HepG2 (cell line): ENCODE data around the gene DPM2. TPM values are rescaled to one million over a fixed set of nuclear protein-coding genes. Genes with fewer than 3 reads are reported as not detected.
A peak's percentile ranks its signal among the peaks of the same experiment; 100 is the strongest.

Source experiments
- AFF4 ChIP-seq: sonication (generic); formaldehyde crosslinking; IDR thresholded peaks from 2 replicates; pipeline ENCODE4 v1.4.0; 2020; ENCODE audit warnings: missing genetic modification reagents
- AHR ChIP-seq: IDR thresholded peaks from 2 replicates; pipeline ENCODE4 v1.6.1; 2018; ENCODE audit warnings: missing genetic modification reagents, missing compliant biosample characterization
- ASH2L ChIP-seq: fragments of 300-600, 200-600 bp; sonication (generic); IDR thresholded peaks from 2 replicates; pipeline ENCODE4 v1.7.0; 2017; ENCODE audit warnings: low read depth, mild to moderate bottlenecking, moderate library complexity, mixed read lengths, low read length; ENCODE audit not compliant: insufficient read length
- HMG20A ChIP-seq: IDR thresholded peaks from 2 replicates; pipeline ENCODE4 v1.6.1; 2016; ENCODE audit warnings: borderline replicate concordance
- KAT2B ChIP-seq: fragments of 150-350 bp; IDR thresholded peaks from 2 replicates; pipeline ENCODE4 v1.6.1; 2014; ENCODE audit warnings: low read depth, low read length, borderline replicate concordance
- KLF11 ChIP-seq: IDR thresholded peaks from 2 replicates; pipeline ENCODE4 v1.6.1; 2016; ENCODE audit warnings: missing compliant biosample characterization
- MAX ChIP-seq: IDR thresholded peaks from 2 replicates; pipeline ENCODE4 v1.6.1; 2012; ENCODE audit warnings: inconsistent platforms
- RNF219 ChIP-seq: sonication (generic); formaldehyde crosslinking; IDR thresholded peaks from 2 replicates; pipeline ENCODE4 v1.5.0; 2020; ENCODE audit warnings: mild to moderate bottlenecking, missing genetic modification reagents
- RXRA ChIP-seq: sonication (generic); formaldehyde crosslinking; IDR thresholded peaks from 2 replicates; pipeline ENCODE4 v1.5.1; 2020; ENCODE audit warnings: missing genetic modification reagents
- TEAD2 ChIP-seq: sonication (generic); formaldehyde crosslinking; IDR thresholded peaks from 2 replicates; pipeline ENCODE4 v1.9.0; 2021; ENCODE audit warnings: missing genetic modification reagents
- THAP11 ChIP-seq: IDR thresholded peaks from 2 replicates; pipeline ENCODE4 v1.6.1; 2016; ENCODE audit warnings: missing biosample characterization, missing genetic modification reagents
- ZNF646 ChIP-seq: sonication (generic); formaldehyde crosslinking; IDR thresholded peaks from 2 replicates; pipeline ENCODE4 v1.9.0; 2021; ENCODE audit warnings: mild to moderate bottlenecking, missing genetic modification reagents
- ZNF687 ChIP-seq: sonication (generic); formaldehyde crosslinking; IDR thresholded peaks from 2 replicates; pipeline ENCODE4 v1.5.1; 2020; ENCODE audit warnings: mild to moderate bottlenecking, missing genetic modification reagents, moderate library complexity
- polyA plus RNA-seq, 8 experiments: library from polyadenylated mRNA; depleted of rRNA in 3 of 8; stranded (reverse) in 7 of 8; unstranded in 1 of 8; fragments of >200 nt; fragmentation: Illumina TruSeq in 4 of 8; extraction: Trizol in 4 of 8; gene quantifications; 2 replicates each; pipeline versions ENCODE4 v1.2.1 to v1.2.3, GENCODE V29; 2011 to 2016; ENCODE audit warnings: low read depth in 4 of 8, missing spikeins in 1 of 8, mixed read lengths in 1 of 8; ENCODE audit not compliant: insufficient read depth in 1 of 8
- total RNA-seq, 5 experiments: library from RNA; depleted of rRNA; stranded (reverse); fragments of >200 nt; fragmentation: Illumina TruSeq; extraction: Trizol; gene quantifications; 2 replicates each; pipeline ENCODE4 v1.2.3, GENCODE V29; 2016; ENCODE audit warnings: low read depth in 1 of 5

DPM2 gene
- total and polyA plus RNA-seq, 2 of the 13 experiments (the other 11 are each of a cell fraction or from before 2014, with no cell fraction given), result 24.8 to 35.3 TPM

- TF ChIP-seq ASH2L, result no peak
- TF ChIP-seq KLF11 (CRISPR knock-in tag), result no peak
- TF ChIP-seq RXRA (CRISPR knock-in tag), result no peak
- TF ChIP-seq ZNF646 (CRISPR knock-in tag), result no peak
- no peak for TF ChIP-seq RNF219 (CRISPR knock-in tag)
- no peak for TF ChIP-seq AFF4 (CRISPR knock-in tag)
- peak; percentile 45; the same call in 1 of the 2 replicates for TF ChIP-seq HMG20A (CRISPR knock-in tag)
- no peak for TF ChIP-seq KAT2B
- no peak for TF ChIP-seq TEAD2
- no peak for TF ChIP-seq THAP11 (CRISPR knock-in tag)
- peak; percentile 69 for TF ChIP-seq ZNF687 (CRISPR knock-in tag)
- TF ChIP-seq AHR (CRISPR knock-in tag), result no peak
- 0 out of 2 replicates have a peak, but pooled peaks have one; percentile 25 for TF ChIP-seq MAX
These were observed 49.5 kb upstream of the DPM2 start (continued) for GRCh38 chr9:127987103-127987614.
